K562 (cell line): ENCODE results near the gene KMT2E. TPM values are rescaled to one million over a fixed set of nuclear protein-coding genes. Genes with fewer than 3 reads are reported as not detected.

Experiments used
- AFF4 ChIP-seq: sonication (generic); formaldehyde crosslinking; IDR thresholded peaks from 2 replicates; pipeline ENCODE4 v1.8.0; 2023; ENCODE audit warnings: mild to moderate bottlenecking, missing genetic modification reagents
- CBFA2T3 ChIP-seq: fragments of 450-650 bp; IDR thresholded peaks from 2 replicates; pipeline ENCODE4 v1.6.1; 2017
- CCNT2 ChIP-seq: IDR thresholded peaks from 2 replicates; pipeline ENCODE4 v1.6.1; 2011; ENCODE audit warnings: borderline replicate concordance, low read depth, mild to moderate bottlenecking, moderate library complexity, mixed read lengths, low read length; ENCODE audit not compliant: insufficient read length; ENCODE audit errors: extremely low read depth
- HCFC1 ChIP-seq: IDR thresholded peaks from 2 replicates; pipeline ENCODE4 v1.6.1; 2012; ENCODE audit warnings: low read depth, low read length, improper control_type of control experiment
- HDAC3 ChIP-seq: fragments of 450-650 bp; IDR thresholded peaks from 2 replicates; pipeline ENCODE4 v1.6.1; 2018; ENCODE audit warnings: borderline replicate concordance, mild to moderate bottlenecking, moderate library complexity; ENCODE audit not compliant: partially characterized antibody
- JUNB ChIP-seq: fragments of 450-650 bp; formaldehyde crosslinking; conservative IDR thresholded peaks from 2 replicates; pipeline ENCODE4 v1.4.0; 2020; ENCODE audit warnings: mild to moderate bottlenecking
- MAFF ChIP-seq: IDR thresholded peaks from 2 replicates; pipeline ENCODE4 v1.6.1; 2012; ENCODE audit warnings: low read length, improper control_type of control experiment
- MEF2D ChIP-seq: conservative IDR thresholded peaks from 2 replicates; pipeline ENCODE4 v1.6.1; 2016; ENCODE audit warnings: low read depth, missing genetic modification characterization, missing compliant biosample characterization
- PRPF4 ChIP-seq: fragments of 200-400 bp; formaldehyde crosslinking; IDR thresholded peaks from one replicate; pipeline ENCODE4 v1.6.1; 2017; ENCODE audit warnings: low read length, low read depth, mild to moderate bottlenecking; ENCODE audit not compliant: insufficient read depth, poor library complexity, severe bottlenecking
- RFX1 ChIP-seq: fragments of 450-650 bp; IDR thresholded peaks from 2 replicates; pipeline ENCODE4 v1.6.1; 2016; ENCODE audit warnings: mild to moderate bottlenecking, moderate library complexity
- RUNX1 ChIP-seq: sonication (generic); IDR thresholded peaks from 2 replicates; pipeline ENCODE4 v1.6.1; 2016; ENCODE audit warnings: antibody characterized with exemption, low read depth
- SMARCA5 ChIP-seq: fragments of 450-650 bp; IDR thresholded peaks from 2 replicates; pipeline ENCODE4 v1.6.1; 2016
- STAT5A ChIP-seq: IDR thresholded peaks from 2 replicates; pipeline ENCODE4 v1.6.1; 2012; ENCODE audit warnings: low read length, inconsistent platforms, borderline replicate concordance
- TRIM24 ChIP-seq, 2 experiments: fragments of 450-650 bp; IDR thresholded peaks; 2 replicates each; pipeline ENCODE4 v1.6.1; 2016
- USF2 ChIP-seq: sonication (generic); formaldehyde crosslinking; IDR thresholded peaks from 2 replicates; pipeline ENCODE4 v1.5.0; 2020; ENCODE audit warnings: missing genetic modification reagents
- ZBTB26 ChIP-seq: fragments of 450-650 bp; formaldehyde crosslinking; IDR thresholded peaks from 2 replicates; pipeline ENCODE4 v1.4.0; 2022; ENCODE audit warnings: missing genetic modification characterization
- ZNF143 ChIP-seq: sonication (generic); formaldehyde crosslinking; IDR thresholded peaks from 2 replicates; pipeline ENCODE4 v1.9.0; 2022; ENCODE audit warnings: mild to moderate bottlenecking, missing genetic modification reagents
- ZNF280A ChIP-seq: fragments of 450-650 bp; IDR thresholded peaks from 2 replicates; pipeline ENCODE4 v1.6.1; 2018; ENCODE audit warnings: mild to moderate bottlenecking, low read depth; ENCODE audit not compliant: partially characterized antibody
- ZNF311 ChIP-seq: fragments of 250-450 bp; sonication (Bioruptor Pico); IDR thresholded peaks from 2 replicates; pipeline ENCODE4 v1.4.0; 2020; ENCODE audit warnings: mild to moderate bottlenecking, moderate library complexity
- polyA plus RNA-seq, 8 experiments: library from polyadenylated mRNA; depleted of rRNA in 4 of 8; stranded (reverse) in 5 of 8; unstranded in 3 of 8; fragments of >200 nt; fragmentation: Nextera tagmentation in 2 of 8; fragmentation: Illumina TruSeq in 1 of 8; extraction: Ambion mirVana in 2 of 8; extraction: Trizol in 1 of 8; gene quantifications; 2 replicates each; pipeline versions ENCODE4 v1.2.1 to v1.2.3, GENCODE V29; 2011 to 2014; ENCODE audit warnings: inconsistent platforms in 1 of 8, missing spikeins in 1 of 8
- total RNA-seq, 7 experiments: library from RNA; depleted of rRNA in 6 of 7; stranded (reverse); fragments of >200 nt in 6 of 7; fragmentation: Illumina TruSeq in 2 of 7; extraction: Trizol in 2 of 7; gene quantifications; 2 replicates each; pipeline versions ENCODE4 v1.2.1 to v1.2.3, GENCODE V29; 2011 to 2021; ENCODE audit warnings: low replicate concordance in 1 of 7

KMT2E gene
- total and polyA plus RNA-seq, 9 of the 15 experiments (the other 6 are each of a cell fraction or from before 2014, with no cell fraction given), result 8.9 to 55.3 (median 38.1) TPM

GRCh38 chr7:105012503-105013220 lies 1.3 kb upstream of the KMT2E start (continued):
- no peak for TF ChIP-seq ZNF280A
- peak; percentile 90 for TF ChIP-seq JUNB (CRISPR knock-in tag)
- TF ChIP-seq MAFF, result peak; percentile 8; the same call in 1 of the 2 replicates
- peak; percentile 98 for TF ChIP-seq AFF4
- TF ChIP-seq TRIM24 (IDR thresholded peaks at IDR 0.05), result peak; percentile 89 to 94
- peak; percentile 97 for TF ChIP-seq USF2 (CRISPR knock-in tag)
- peak; percentile 1; the same call in 1 of the 2 replicates for TF ChIP-seq ZNF143 (CRISPR knock-in tag)
- TF ChIP-seq RUNX1, result peak; percentile 94
- peak; percentile 91 for TF ChIP-seq PRPF4
- TF ChIP-seq ZBTB26 (CRISPR knock-in tag), result peak; percentile 4
- no peak for TF ChIP-seq HDAC3
- peak; percentile 58; the same call in 1 of the 2 replicates for TF ChIP-seq HCFC1
- no peak for TF ChIP-seq ZNF311 (CRISPR knock-in tag)
- peak; percentile 100 for TF ChIP-seq CCNT2
- TF ChIP-seq CBFA2T3, result peak; percentile 94
- TF ChIP-seq STAT5A, result peak; percentile 79
- TF ChIP-seq SMARCA5, result no peak
- peak; percentile 82 for TF ChIP-seq MEF2D (tag)
- no peak for TF ChIP-seq RFX1
